ENCODE data around the gene STAT5A.
"Not testable (repeated sequence)": the region's sequence is repeated elsewhere in the genome, so short reads cannot be mapped to it uniquely, and the experiment has no call there.

The STAT5A gene

GRCh38 chr17:42309986-42310786 lies 21.9 kb downstream of the STAT5A start:
- no peak for DNase-seq

DNA sequence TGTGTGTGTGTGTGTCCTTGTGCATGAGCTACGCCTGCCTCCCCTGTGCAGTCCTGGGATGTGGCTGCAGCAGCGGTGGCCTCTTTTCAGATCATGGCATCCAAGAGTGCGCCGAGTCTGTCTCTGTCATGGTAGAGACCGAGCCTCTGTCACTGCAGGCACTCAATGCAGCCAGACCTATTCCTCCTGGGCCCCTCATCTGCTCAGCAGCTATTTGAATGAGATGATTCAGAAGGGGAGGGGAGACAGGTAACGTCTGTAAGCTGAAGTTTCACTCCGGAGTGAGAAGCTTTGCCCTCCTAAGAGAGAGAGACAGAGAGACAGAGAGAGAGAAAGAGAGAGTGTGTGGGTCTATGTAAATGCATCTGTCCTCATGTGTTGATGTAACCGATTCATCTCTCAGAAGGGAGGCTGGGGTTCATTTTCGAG lies 22.5 kb downstream of the STAT5A start:
- DNase-seq: no peak

DNA sequence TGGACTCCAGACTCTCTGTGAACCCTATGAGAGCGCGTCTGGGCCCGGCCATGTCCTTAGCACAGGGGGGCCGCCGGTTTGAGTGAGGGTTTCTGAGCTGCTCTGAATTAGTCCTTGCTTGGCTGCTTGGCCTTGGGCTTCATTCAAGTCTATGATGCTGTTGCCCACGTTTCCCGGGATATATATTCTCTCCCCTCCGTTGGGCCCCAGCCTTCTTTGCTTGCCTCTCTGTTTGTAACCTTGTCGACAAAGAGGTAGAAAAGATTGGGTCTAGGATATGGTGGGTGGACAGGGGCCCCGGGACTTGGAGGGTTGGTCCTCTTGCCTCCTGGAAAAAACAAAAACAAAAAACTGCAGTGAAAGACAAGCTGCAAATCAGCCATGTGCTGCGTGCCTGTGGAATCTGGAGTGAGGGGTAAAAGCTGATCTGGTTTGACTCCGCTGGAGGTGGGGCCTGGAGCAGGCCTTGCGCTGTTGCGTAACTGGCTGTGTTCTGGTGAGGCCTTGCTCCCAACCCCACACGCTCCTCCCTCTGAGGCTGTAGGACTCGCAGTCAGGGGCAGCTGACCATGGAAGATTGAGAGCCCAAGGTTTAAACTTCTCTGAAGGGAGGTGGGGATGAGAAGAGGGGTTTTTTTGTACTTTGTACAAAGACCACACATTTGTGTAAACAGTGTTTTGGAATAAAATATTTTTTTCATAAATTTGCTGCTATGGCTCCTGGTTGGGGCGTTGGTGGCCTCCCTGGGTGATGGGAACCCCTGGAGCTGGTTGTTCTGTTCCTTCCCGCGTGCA lies 23.1 kb downstream of the STAT5A start:
- DNase-seq: no peak

DNA sequence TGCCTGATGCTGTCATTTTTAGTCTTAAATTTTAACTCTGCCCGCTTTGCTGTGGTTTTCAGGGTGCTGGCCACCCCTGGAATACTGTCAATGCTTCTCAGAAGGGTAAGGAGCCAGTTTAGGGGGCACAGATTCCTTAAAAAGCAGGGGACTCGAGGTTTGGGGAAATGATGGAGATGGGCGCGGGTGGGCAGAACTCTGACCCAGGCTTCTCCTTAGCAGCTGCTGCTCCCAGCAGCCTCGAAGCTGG lies 23.7 kb downstream of the STAT5A start:
- DNase-seq: no peak

- peak; percentile 79 for DNase-seq
These were observed 24.2 kb downstream of the STAT5A start for GRCh38 chr17:42312285-42313130.

DNA sequence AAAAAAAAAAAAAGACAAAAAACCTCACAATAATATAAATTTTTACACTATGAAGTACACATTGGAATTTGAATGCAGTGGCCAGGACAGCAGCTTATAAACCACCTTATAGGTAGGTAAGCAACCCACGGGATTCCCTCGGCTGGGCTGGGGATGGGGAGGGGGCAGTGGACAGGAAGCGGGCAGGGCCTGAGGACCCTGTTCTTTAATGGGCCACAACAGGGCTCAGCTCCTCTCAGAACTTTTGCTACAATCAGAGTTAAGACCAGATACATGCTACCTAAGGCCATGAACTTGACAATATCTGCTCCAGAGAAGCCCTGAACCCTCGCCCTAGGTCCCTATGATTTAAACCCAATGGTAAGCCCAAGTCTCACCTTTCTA lies 25.1 kb downstream of the STAT5A start:
- DNase-seq: no peak

GRCh38 chr17:42313773-42314566 lies 25.7 kb downstream of the STAT5A start:
- DNase-seq: no peak

GRCh38 chr17:42315402-42316156 lies 27.3 kb downstream of the STAT5A start:
- DNase-seq: peak; percentile 45

DNA sequence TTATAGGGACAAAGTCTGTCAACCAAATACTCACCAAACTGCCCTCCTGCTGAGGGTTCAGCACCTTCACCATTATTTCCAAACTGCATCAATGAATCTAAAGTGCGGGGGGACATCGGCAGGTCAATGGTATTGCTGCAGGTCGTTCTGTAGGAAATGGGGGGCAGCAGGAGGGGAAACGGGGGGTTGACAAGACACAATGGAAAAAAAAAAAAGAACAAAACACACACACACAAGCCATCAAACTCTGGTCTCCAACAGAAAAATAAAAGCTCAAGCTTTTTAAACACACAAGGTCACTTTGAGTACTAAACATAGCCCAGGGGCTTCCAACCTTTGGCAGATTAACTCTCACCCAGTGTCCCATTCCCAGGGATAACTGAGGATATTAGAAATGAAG lies 28.5 kb downstream of the STAT5A start:
- no peak for DNase-seq

GRCh38 chr17:42317266-42317845 lies 29.1 kb downstream of the STAT5A start:
- no peak for DNase-seq

GRCh38 chr17:42317967-42318366 lies 29.7 kb downstream of the STAT5A start:
- DNase-seq: not testable (repeated sequence)

DNA sequence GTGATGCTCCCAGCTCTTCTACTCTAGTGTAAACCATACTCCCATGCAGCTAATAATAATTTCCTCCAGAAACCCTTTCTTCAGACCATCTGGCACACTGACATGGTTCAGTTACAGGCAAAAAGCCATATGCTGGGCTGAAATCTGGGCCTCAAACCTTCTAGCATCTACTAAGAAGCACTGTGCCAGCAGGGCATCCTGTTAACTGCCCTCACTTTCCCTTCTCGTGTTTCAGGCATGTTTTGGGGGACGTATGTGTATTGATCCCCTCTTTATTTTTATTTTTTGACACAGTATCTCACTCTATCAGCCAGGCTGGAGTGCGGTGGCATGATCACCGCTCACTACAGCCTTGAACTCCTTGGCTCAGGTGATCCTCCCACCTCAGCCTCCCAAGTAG lies 33.3 kb downstream of the STAT5A start:
- DNase-seq: no peak

GRCh38 chr17:42322382-42323267 lies 34.3 kb downstream of the STAT5A start:
- peak; percentile 94 for DNase-seq

DNA sequence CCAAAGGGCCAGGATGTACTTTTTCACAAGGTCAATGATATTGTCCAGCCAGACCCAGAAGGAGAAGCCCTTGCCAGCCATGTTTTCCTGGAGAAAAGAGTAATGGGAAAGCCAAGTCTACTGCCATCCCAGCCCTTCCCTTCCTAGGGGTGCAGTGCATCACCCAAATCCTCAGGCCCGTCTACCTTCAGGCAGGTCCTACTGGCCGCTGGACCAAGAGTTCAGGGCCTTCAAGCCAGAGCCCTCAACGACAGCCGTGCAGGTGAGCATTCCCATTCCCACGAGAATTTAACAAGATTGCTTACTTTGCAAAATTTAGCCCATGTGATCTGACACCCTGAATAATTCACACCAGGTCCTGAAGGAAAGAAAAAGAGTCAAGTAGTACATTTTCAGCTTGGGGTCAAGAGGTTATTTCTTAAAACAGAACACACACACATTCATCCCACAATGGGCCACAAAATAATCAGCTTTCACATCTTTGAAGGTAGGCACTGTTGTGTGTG lies 35.0 kb downstream of the STAT5A start:
- no peak for DNase-seq

DNA sequence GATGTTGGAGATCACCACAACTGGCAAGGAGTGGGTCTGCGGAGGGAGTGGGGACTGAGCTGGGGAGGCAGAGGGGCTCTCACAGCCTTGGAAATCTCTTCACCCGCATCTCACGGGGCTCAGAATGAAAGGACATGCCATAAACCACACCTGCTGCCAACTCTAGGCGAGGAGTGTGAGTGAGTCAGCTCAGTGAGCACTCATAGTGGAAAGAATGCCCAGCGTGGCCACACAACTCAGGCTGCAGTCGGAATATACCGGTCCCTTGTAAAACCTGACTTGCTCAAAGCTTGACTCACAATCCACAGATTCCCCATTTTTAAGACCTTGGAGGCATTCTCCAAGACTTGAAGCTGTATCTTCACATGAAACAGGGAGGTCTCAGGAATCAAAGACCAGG lies 36.7 kb downstream of the STAT5A start:
- DNase-seq: no peak

DNA sequence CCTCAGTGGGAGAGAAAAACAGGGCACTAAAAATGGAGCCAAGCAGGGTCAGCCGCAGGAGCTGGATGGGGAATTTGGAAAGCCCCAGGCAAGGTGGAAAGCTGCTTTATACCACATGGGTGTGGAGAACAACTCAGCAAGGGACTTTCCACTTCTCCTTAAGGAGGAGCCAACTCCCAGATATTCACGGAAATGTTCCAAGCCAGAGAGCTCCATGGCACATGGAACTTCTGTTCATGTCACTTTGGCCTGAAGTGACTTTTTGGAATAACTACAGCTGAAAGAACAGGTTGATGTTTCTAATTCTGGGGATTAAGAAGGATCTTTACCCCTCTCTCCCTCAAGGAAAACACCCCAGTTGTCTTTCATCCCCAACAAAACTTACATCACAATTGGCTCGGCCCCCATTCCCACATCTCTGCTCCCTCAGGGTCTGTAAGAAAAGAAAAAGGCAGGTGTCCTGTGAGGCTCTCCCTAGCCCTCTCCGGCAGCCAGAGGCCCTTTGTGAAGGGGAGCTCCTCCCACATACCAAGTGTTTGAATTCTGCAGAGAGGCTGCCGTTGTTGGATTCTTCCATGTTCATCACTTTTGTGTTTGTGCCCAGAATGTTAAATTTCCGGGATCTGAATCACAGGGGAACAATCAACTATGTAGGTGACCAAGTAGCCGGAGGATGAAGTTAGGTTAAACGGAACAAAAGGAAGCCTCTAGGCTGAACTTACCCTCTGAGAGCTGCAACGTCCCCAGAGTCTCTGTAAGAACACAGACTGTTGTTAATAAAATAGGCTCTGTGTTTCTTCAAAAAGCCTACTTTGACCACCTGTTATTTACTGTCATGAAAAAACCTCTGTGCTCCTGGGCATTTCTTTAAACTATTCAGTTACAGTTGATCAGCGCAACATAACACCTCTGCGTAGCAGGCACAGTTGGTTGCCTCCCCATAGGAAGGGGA lies 41.0 kb downstream of the STAT5A start:
- DNase-seq: no peak

DNA sequence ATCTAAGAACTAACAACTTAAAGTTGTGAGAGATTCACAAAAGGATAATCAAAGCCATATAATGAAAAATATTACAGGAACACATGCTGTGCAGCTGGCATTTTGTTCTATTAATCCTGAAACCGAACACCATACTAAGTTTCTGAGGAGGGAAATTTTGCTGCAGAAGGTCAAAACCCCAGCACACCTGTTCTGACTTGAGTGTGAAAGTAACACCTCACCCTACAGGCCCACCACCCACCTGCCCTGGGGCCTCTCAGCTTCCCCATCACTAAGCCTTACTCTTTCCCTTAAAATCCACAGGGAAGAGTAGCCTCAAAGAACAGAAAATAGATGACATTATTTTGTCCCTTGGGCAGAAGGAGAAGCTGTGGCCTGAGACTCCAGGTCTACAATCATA lies 44.8 kb downstream of the STAT5A start:
- no peak for DNase-seq

- DNase-seq: no peak
These were observed 46.4 kb downstream of the STAT5A start for GRCh38 chr17:42334677-42335076.

GRCh38 chr17:42337442-42337841 lies 49.1 kb downstream of the STAT5A start:
- peak; percentile 79 for DNase-seq
